Measurements from ENCODE around the gene PHF2. TPM values are rescaled to one million over a fixed set of nuclear protein-coding genes. Genes with fewer than 3 reads are reported as not detected.

Gene PHF2
- total and polyA plus RNA-seq, 2 donors (not counting 1 experiment from before 2014, with no cell fraction given): 11.0 to 28.8 TPM

GRCh38 chr9:93662952-93663572 is 86.7 kb downstream of the PHF2 start:
- no peak for TF ChIP-seq EZH2 (IDR thresholded peaks at IDR 0.05; ENCODE audit: borderline replicate concordance, insufficient read depth, low read depth, low read length, poor library complexity, severe bottlenecking)
- TF ChIP-seq CTCF (IDR thresholded peaks at IDR 0.05): no peak
- no peaks in the 10 kb centered on the region for H3K27me3 Mint-ChIP-seq
- intact Hi-C loops (cut with micrococcal nuclease): no loop called here
- H3K9me3 ChIP-seq (ENCODE audit: control extremely low read depth in 1 of 3, control insufficient read depth in 2 of 3, insufficient read depth in 1 of 3, low read length in 2 of 3): peaks cover 0 to 6% (median 0%) of the 10 kb centered on the region in 3 donors
- H3K4me1 Mint-ChIP-seq: no peaks in the 10 kb centered on the region
- no peak overlapping the region for H3K9ac ChIP-seq (ENCODE audit: low read length)
- no peak overlapping the region for H3K4me2 ChIP-seq (replicated peaks; ENCODE audit: low read depth, low read length, poor library complexity, severe bottlenecking)
- no peak overlapping the region for H3K4me3 ChIP-seq (ENCODE audit: control extremely low read depth in 1 of 5, extremely low read depth in 1 of 5, insufficient read depth in 1 of 5, low read depth in 2 of 5, low read length in 4 of 5)
- H3K27me3 ChIP-seq (replicated peaks in 1 of 4; ENCODE audit: control extremely low read depth in 1 of 4, control insufficient read depth in 3 of 4, insufficient read depth in 4 of 4, low read length in 3 of 4): no peaks in the 10 kb centered on the region
- CTCF ChIA-PET: no interaction called here
- H3K9me3 Mint-ChIP-seq (ENCODE audit: insufficient read depth): no peaks in the 10 kb centered on the region
- no peak overlapping the region for H3K27ac ChIP-seq (ENCODE audit: low read length in 2 of 2)
- ATAC-seq (ENCODE audit: low read depth) (no peak), DNase-seq (no peak)
- H3K36me3 ChIP-seq (replicated peaks in 1 of 2; ENCODE audit: control extremely low read depth in 1 of 2, control insufficient read depth in 1 of 2, extremely low read depth in 1 of 2, insufficient read depth in 2 of 2, low read length in 1 of 2): peaks cover 0 to 26% of the 10 kb centered on the region in 2 experiments
- POLR2A ChIA-PET: no interaction called here
- H4K20me1 ChIP-seq (ENCODE audit: control insufficient read depth, insufficient read depth, low read length, poor library complexity, severe bottlenecking): no peaks in the 10 kb centered on the region
- H2AFZ ChIP-seq (ENCODE audit: insufficient read depth, low read depth, low read length, poor library complexity, severe bottlenecking): no peak overlapping the region
- H3K79me2 ChIP-seq (ENCODE audit: control insufficient read depth, insufficient read depth, low read length): no peaks in the 10 kb centered on the region
- WGBS (ENCODE audit: insufficient coverage): 96% methylated on average over 7 of the region's 9 CpGs
- no peak overlapping the region for H3K27ac Mint-ChIP-seq
- H3K4me1 ChIP-seq (ENCODE audit: control insufficient read depth in 2 of 2, insufficient read depth in 2 of 2, low read length in 2 of 2): no peaks in the 10 kb centered on the region
- H3K4me3 Mint-ChIP-seq: no peak overlapping the region

- H3K27me3 Mint-ChIP-seq: no peaks in the 10 kb centered on the region
- CTCF ChIA-PET: no interaction called here
- no peak for DNase-seq
- H3K4me3 Mint-ChIP-seq: no peak overlapping the region
- no peaks in the 10 kb centered on the region for H3K9me3 Mint-ChIP-seq (ENCODE audit: insufficient read depth)
- Histone ChIP-seq H3K9me3 (ENCODE audit: control extremely low read depth in 1 of 3, control insufficient read depth in 2 of 3, insufficient read depth in 1 of 3, low read length in 2 of 3) (peaks cover 0 to 6% (median 0%) of the 10 kb centered on the region in 3 donors), H3K4me2 (replicated peaks; ENCODE audit: low read depth, low read length, poor library complexity, severe bottlenecking) (no peak overlapping the region), H4K20me1 (ENCODE audit: control insufficient read depth, insufficient read depth, low read length, poor library complexity, severe bottlenecking) (no peaks in the 10 kb centered on the region), H3K36me3 (replicated peaks in 1 of 2; ENCODE audit: control extremely low read depth in 1 of 2, control insufficient read depth in 1 of 2, extremely low read depth in 1 of 2, insufficient read depth in 2 of 2, low read length in 1 of 2) (peaks cover 0 to 22% of the 10 kb centered on the region in 2 experiments), H3K4me1 (ENCODE audit: control insufficient read depth in 2 of 2, insufficient read depth in 2 of 2, low read length in 2 of 2) (no peaks in the 10 kb centered on the region), H3K9ac (ENCODE audit: low read length) (no peak overlapping the region), H2AFZ (ENCODE audit: insufficient read depth, low read depth, low read length, poor library complexity, severe bottlenecking) (no peak overlapping the region), H3K79me2 (ENCODE audit: control insufficient read depth, insufficient read depth, low read length) (no peaks in the 10 kb centered on the region), H3K4me3 (ENCODE audit: control extremely low read depth in 1 of 5, extremely low read depth in 1 of 5, insufficient read depth in 1 of 5, low read depth in 2 of 5, low read length in 4 of 5) (no peak overlapping the region), H3K27ac (ENCODE audit: low read length in 2 of 2) (no peak overlapping the region), H3K27me3 (replicated peaks in 1 of 4; ENCODE audit: control extremely low read depth in 1 of 4, control insufficient read depth in 3 of 4, insufficient read depth in 4 of 4, low read length in 3 of 4) (no peaks in the 10 kb centered on the region)
- POLR2A ChIA-PET: no interaction called here
- ATAC-seq (ENCODE audit: low read depth): no peak
- WGBS (ENCODE audit: insufficient coverage): over 99% methylated on average over 12 of the region's 16 CpGs
- intact Hi-C loops (cut with micrococcal nuclease): no loop called here
- no peak overlapping the region for H3K27ac Mint-ChIP-seq
- TF ChIP-seq EZH2 (IDR thresholded peaks at IDR 0.05; ENCODE audit: borderline replicate concordance, insufficient read depth, low read depth, low read length, poor library complexity, severe bottlenecking): no peak
- no peak for TF ChIP-seq CTCF (IDR thresholded peaks at IDR 0.05)
- H3K4me1 Mint-ChIP-seq: no peaks in the 10 kb centered on the region
Observed at GRCh38 chr9:93663877-93664548, 87.6 kb downstream of the PHF2 start.
